ENCODE results near the gene GASK1B. TPM values are rescaled to one million over a fixed set of nuclear protein-coding genes. Genes with fewer than 3 reads are reported as not detected.

The GASK1B gene
- total and polyA plus RNA-seq, 2 of the 4 experiments (the other 2 are of a cell fraction), result 4.1 to 5.4 TPM

GRCh38 chr4:158170691-158171561 is 1.9 kb downstream of the GASK1B start (continued):
- no peak for TF ChIP-seq FOS (IDR thresholded peaks at IDR 0.05; ENCODE audit: low read depth, low read length)
- no peak for TF ChIP-seq MXI1 (IDR thresholded peaks at IDR 0.05; ENCODE audit: borderline replicate concordance, low read depth, low read length)
- no peak for TF ChIP-seq NFE2L2 (IDR thresholded peaks at IDR 0.05; ENCODE audit: low read depth, low read length)
